K562 (cell line): ENCODE measurements around the gene KMT2C.

Experiments
- EZH2 ChIP-seq: IDR thresholded peaks from 2 replicates; pipeline ENCODE4 v1.6.1; 2012; ENCODE audit warnings: low read depth, mild to moderate bottlenecking, inconsistent platforms, low read length, borderline replicate concordance
- FOXK1 ChIP-seq: sonication (generic); formaldehyde crosslinking; IDR thresholded peaks from 2 replicates; pipeline ENCODE4 v1.8.0; 2022; ENCODE audit warnings: missing genetic modification reagents, mild to moderate bottlenecking, borderline replicate concordance
- HDAC6 ChIP-seq: IDR thresholded peaks from 2 replicates; pipeline ENCODE4 v1.6.1; 2012; ENCODE audit warnings: low read depth, mild to moderate bottlenecking, control low read depth, inconsistent platforms, low read length, moderate library complexity
- MYC ChIP-seq, 2 experiments: fragments of 250-450 bp in 1 of 2; sonication (Bioruptor Pico) in 1 of 2; IDR thresholded peaks; 2 replicates each; pipeline versions ENCODE4 v1.5.1 to v1.6.1; 2012 to 2021; ENCODE audit warnings: low read depth in 2 of 2, borderline replicate concordance in 1 of 2, improper control_type of control experiment in 1 of 2, low read length in 1 of 2, mild to moderate bottlenecking in 1 of 2, moderate library complexity in 1 of 2
- NCOA4 ChIP-seq: fragments of 450-650 bp; IDR thresholded peaks from 2 replicates; pipeline ENCODE4 v1.6.1; 2018; ENCODE audit warnings: mild to moderate bottlenecking; ENCODE audit not compliant: partially characterized antibody
- NFYB ChIP-seq: IDR thresholded peaks from 2 replicates; pipeline ENCODE4 v1.6.1; 2011; ENCODE audit warnings: mild to moderate bottlenecking, moderate library complexity; ENCODE audit not compliant: insufficient read length; ENCODE audit errors: extremely low read depth
- TEAD4 ChIP-seq, 2 experiments: sonication (generic) in 1 of 2; formaldehyde crosslinking in 1 of 2; IDR thresholded peaks; 2 replicates each; pipeline versions ENCODE4 v1.6.1 to v1.8.0; 2012 to 2022; ENCODE audit warnings: borderline replicate concordance in 1 of 2, inconsistent platforms in 1 of 2, low read length in 1 of 2, mild to moderate bottlenecking in 1 of 2, missing genetic modification reagents in 1 of 2
- ZNF121 ChIP-seq: sonication (generic); formaldehyde crosslinking; conservative IDR thresholded peaks from 2 replicates; pipeline ENCODE4 v1.8.0; 2022; ENCODE audit warnings: missing genetic modification reagents
- TF ChIP-seq, protein P1 (sequence below): sonication (generic); formaldehyde crosslinking; IDR thresholded peaks from 2 replicates; pipeline ENCODE4 v1.5.0; 2020; ENCODE audit warnings: missing genetic modification reagents
- TF ChIP-seq, protein P2 (sequence below), 3 experiments: IDR thresholded peaks in 2 of 3; conservative IDR thresholded peaks in 1 of 3; 2 replicates each; pipeline ENCODE4 v1.5.1; 2011 to 2012; ENCODE audit warnings: low read length in 3 of 3, mild to moderate bottlenecking in 3 of 3, control low read depth in 2 of 3, improper control_type of control experiment in 1 of 3, inconsistent platforms in 1 of 3, low read depth in 1 of 3, mixed read lengths in 1 of 3, moderate library complexity in 1 of 3; ENCODE audit not compliant: insufficient read depth in 2 of 3

DNA sequence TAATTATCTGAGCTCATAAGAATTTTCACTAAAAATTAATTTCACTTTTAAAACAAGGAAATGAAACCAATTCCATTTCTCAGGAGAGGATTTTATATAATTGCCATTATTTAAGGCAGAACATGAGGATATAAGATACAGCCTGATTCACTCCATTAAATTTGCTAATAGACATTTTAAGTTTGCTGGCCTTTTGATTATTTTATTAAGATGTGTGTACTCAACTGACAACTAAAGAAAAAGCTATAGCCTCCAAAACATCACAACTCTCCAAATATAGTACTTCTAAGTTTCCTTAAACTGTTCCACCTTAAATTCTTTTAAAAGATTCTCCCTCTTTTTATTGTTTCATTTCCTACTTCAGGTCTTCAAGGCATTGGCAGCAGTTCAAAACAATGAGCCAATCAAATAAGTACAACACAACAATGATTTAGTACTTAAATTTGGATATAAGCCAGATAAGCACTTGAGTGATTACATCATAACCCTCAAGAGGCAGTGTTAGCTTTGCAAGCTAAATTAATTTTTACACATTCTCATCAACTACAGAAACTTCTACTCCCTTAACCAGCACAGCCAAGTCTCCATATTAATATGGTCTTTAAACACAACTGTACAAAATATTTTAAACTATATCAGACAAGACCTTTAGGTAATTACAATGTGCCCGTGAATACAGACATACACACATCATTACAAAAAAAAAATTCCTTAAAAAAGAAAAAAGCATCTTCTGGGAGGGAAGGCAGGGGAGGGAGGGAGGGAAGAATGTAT lies 121.8 kb downstream of the KMT2C start:
- TF ChIP-seq, protein P1, sequence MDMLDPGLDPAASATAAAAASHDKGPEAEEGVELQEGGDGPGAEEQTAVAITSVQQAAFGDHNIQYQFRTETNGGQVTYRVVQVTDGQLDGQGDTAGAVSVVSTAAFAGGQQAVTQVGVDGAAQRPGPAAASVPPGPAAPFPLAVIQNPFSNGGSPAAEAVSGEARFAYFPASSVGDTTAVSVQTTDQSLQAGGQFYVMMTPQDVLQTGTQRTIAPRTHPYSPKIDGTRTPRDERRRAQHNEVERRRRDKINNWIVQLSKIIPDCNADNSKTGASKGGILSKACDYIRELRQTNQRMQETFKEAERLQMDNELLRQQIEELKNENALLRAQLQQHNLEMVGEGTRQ, result no peak
- TF ChIP-seq EZH2 (no peak), NFYB (no peak), HDAC6 (no peak), TEAD4 (IDR thresholded peaks at IDR 0.05; ENCODE audit: low read length) (no peak; the same call in 1 of the 2 replicates), TEAD4 (CRISPR knock-in tag; IDR thresholded peaks at IDR 0.05; ENCODE audit: borderline replicate concordance) (no peak), FOXK1 (no peak), NCOA4 (no peak), MYC (IDR thresholded peaks at IDR 0.05; ENCODE audit: low read depth, low read length) (no peak), MYC (CRISPR knock-in tag; IDR thresholded peaks at IDR 0.05; ENCODE audit: borderline replicate concordance, low read depth) (no peak), ZNF121 (no peak)
- TF ChIP-seq, protein P2, sequence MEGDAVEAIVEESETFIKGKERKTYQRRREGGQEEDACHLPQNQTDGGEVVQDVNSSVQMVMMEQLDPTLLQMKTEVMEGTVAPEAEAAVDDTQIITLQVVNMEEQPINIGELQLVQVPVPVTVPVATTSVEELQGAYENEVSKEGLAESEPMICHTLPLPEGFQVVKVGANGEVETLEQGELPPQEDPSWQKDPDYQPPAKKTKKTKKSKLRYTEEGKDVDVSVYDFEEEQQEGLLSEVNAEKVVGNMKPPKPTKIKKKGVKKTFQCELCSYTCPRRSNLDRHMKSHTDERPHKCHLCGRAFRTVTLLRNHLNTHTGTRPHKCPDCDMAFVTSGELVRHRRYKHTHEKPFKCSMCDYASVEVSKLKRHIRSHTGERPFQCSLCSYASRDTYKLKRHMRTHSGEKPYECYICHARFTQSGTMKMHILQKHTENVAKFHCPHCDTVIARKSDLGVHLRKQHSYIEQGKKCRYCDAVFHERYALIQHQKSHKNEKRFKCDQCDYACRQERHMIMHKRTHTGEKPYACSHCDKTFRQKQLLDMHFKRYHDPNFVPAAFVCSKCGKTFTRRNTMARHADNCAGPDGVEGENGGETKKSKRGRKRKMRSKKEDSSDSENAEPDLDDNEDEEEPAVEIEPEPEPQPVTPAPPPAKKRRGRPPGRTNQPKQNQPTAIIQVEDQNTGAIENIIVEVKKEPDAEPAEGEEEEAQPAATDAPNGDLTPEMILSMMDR (IDR thresholded peaks at IDR 0.05 in 2 of 3, conservative IDR thresholded peaks at IDR 0.05 in 1 of 3; ENCODE audit: insufficient read depth in 2 of 3, low read depth in 1 of 3, low read length in 3 of 3), result 0 out of 6 replicates have a peak, but pooled peaks of 1 of the 3 experiments have one; percentile 15
